Measurements from ENCODE around the gene HSPA6.
"Not testable (repeated sequence)": the region's sequence is repeated elsewhere in the genome, so short reads cannot be mapped to it uniquely, and the experiment has no call there.

Gene HSPA6

DNA sequence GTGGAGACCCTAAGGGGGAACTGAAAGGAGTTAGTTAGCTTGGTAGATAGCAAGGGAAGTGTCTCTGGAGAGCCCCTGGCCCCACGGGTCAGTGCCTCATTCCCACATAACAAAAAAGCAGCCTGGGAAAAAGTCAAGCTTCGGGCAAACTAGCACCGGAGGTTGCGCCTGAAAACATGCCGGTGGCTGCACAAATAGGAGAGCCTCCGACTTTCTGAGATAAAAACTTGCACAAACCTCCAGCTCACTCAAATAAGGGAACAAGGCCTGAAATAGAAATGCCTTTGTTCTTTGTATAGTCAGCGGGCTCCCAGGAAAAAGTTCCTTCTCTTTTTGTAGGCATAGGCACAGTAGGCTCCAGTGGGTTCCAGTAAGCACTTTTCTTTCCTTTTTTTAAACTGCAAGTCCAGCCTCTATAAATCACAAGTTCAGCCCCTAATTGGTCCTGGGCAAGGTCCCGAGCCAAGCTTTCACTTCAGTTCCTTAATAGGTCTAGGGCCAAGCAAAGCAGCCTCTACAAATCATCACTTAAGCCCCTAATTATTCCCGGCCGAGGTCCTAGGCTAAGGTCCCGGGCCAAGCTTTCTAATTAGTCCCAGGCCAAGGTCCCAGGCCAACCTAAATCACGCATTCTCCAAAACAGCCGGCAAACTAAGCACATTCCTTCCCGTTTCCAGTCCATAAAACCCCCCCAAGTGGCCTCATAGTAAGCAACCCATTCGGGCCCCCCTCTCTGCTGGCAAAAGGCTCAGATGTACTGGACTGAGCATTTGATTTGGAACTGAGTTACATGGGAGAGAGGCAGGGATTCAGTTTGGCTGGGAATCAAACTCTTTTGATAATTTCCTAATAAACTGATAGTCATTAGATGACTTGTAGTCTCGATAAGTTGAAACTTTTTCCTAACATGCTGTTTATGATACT lies 8.6 kb downstream of the HSPA6 start:
- not testable (repeated sequence) for DNase-seq (ENCODE audit: low read depth)

DNA sequence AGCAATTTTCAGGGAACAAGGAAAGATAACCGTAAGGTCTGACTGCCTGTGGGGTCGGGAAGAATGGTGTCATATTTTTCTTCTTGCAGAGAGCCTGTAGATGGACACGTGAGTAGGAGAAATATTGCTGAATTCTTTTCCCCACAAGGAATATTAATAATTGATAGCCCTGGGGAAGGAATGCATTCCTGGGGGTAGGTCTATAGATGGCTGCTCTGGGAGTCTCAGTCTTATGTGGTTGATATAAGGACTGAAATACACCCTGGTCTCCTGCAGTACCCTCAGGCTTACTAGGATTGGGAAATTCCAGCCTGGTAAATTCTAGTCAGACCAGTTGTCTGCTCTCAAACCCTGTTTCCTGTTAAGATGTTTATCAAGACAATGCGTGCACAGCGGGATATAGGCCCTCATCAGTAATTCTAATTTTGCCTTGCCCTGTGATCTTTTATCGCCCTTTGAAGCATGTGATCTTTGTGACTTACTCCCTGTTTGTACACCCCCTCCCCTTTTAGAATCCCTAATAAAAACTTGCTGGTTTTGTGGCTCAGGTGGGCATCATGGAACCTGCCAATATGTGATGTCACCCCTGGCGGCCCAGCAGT lies 12.8 kb downstream of the HSPA6 start:
- DNase-seq (ENCODE audit: low read depth): not testable (repeated sequence)

DNA sequence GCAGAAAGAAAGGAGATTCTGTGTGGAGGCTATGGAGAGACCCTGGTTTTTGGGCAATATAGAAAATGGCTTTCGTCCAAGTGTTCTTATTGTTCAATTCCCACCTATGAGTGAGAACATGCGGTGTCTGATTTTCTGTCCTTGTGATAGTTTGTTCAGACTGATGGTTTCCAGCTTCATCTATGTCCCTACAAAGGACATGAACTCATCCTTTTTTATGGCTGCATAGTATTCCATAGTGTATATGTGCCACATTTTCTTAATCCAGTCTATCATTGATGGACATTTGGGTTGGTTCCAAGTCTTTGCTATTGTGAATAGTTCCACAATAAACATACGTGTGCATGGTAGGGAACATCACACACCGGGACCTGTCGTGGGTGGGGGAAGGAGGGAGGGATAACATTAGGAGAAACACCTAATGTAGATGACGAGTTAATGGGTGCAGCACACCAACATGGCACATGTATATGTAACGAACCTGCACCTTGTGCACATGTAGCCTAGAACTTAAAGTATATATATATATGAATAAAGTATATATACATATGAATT lies 14.7 kb downstream of the HSPA6 start:
- DNase-seq (ENCODE audit: low read depth): not testable (repeated sequence)

DNA sequence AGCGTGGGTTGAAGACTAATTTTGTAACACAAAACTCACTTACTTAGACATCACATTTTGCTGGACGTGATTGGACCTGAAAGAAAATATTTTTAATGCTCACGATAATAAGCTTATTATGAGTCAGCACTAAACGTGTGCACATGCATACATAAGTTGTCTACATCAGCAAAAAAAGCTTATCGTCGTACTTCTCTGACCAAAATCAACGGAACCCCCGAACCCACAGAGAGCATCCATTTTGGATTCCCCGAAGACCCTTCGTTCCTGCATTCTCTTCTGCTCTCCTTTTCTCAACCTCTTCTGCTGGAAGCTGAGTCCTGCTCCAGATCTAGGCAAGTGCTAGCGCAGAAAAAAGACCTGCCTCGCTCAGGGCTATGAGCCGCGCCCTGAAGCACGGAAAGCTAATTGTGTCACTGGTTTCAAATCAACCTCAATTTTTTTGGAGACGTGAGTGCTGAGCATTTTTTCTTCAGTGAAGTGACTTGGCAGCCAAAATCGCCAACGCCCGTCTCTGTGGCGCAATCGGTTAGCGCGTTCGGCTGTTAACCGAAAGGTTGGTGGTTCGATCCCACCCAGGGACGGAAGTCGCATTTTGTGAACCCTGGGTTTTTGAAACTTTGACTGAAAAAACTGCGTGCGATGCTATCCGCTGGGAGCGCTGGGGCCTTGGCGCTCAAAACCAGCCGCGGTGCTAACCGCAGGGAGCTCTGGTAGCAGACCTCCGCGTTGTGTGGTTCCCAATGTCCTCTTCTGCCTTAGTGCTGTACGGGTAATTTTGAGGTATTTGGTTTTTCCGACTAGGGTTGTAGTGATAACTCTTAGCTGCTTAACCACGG lies 15.6 kb downstream of the HSPA6 start:
- peak; percentile 58 for DNase-seq (ENCODE audit: low read depth)

DNA sequence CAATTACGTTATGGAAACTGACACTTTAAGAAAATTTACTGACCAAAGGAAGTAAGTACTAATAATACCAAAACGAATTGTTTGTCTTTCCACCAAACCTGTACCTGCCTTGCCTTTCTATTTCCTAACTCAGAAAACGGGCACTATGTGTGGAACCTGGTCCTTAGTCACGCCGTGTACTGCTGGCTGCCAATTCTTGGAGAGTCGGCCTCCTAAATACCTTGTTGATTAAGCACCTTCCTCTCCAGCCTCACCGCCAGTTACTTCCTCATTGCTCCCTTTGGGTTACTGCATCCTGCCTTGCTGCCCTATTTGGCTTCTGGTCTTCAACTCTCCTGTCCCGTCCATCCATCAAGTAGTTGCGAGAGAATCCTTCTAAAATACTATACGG lies 16.2 kb downstream of the HSPA6 start:
- not testable (repeated sequence) for DNase-seq (ENCODE audit: low read depth)

DNA sequence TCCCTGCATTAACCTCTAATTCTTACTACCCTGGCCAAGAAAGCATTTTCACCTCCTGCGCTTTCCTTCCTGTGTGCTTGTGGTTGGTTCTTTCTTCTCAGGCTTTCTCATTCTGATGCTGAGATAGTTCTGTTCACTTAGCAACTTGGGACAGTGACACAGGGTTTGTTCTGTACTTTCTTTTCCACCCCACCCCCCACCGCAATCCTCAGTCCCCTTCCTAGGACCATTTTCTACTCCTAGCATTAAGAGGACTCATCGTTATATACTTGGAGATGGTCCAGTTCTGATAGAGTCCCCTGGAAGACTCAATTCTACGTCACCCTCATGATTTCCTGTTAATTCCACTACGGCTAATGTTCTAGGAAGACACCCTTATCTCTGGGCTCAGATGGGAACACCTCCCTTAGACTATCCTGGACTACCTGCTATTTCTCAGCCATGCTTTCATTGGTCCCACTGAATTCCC lies 17.8 kb downstream of the HSPA6 start:
- DNase-seq (ENCODE audit: low read depth): peak; percentile 32

DNA sequence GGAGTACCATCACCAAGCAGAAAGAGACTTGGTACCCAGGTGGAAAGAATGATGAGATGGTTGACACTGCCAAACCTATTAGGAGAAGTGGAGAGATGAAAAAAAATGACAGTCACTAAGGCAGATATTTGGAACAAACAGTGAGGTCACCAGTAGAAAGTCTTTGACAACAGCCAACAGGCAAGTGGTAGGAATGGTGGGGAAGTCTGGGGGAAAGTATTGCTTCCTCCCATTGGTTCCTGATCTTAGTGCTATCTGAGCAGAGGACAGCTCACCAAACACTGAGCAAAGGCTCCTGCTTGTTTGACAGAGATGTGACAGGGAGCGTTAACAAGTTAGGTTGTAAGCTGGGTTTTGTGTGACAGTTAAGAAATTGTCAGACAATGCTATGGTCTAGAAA lies 18.8 kb downstream of the HSPA6 start:
- DNase-seq (ENCODE audit: low read depth): not testable (repeated sequence)

DNA sequence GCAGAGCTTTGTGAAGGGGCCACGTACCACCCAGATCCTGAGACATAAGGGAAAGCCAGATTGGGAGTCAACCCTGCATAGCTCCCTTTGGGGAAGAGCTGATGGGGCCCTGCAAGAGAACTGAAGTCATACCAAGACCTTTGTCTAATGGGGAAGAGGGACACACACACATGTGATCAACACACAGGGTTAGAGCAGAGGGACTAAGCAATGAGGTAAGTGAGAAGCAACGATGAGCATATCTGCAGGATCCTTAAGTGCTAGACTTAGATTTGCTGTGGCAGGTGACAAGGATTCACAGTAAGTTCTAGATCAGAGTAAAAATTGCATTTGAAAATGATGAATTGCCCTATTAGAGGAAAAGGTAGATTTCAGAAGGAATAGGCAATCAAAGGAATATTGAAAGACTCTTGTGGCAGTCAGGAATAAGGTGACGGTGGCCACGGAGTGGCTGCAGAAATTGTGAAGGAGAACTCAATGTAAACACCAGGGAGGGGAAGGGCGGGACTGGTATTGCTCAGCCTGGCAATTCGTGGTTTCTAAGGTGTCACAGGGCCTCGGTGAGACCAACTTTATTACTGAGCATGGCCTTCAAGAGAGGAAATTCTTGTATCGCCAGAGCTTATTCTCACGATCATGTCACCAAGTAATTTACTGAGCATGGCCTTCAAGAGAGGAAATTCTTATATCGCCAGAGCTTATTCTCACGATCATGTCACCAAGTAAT lies 20.8 kb downstream of the HSPA6 start:
- not testable (repeated sequence) for DNase-seq (ENCODE audit: low read depth)

DNA sequence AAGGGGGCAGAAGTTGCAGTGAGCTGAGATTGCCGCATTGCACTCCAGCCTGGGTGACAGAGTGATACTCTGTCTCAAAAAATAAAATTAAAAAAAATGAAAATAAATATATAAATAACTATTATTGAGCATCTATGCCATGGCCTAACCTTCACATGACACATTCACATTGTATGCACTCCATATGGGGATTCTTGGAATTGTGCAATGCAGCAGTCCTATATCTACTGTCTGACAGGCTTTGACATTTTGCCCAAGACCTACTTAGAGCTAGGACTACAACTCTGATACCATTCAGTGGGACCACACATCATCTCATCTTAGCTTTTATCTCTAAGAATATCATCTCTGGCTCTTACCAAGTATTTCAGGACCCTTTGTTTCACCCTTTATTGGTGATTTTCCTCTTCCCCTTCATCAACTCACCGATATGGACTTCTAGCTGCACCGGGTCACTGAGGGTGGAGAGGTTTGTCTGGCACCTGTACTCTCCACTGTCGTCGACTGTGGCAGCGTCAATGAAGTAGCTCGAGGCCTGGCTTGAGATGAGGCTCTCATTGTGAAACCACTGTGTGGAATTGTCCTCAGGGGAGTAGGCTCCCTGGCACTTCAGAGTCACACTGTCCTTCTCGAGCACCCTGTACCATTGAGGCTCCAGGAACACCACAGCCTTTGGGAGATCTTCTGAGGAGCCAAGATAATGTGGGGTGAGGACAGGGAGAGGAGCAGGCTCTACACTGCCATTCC lies 23.8 kb downstream of the HSPA6 start:
- not testable (repeated sequence) for DNase-seq (ENCODE audit: low read depth)

DNA sequence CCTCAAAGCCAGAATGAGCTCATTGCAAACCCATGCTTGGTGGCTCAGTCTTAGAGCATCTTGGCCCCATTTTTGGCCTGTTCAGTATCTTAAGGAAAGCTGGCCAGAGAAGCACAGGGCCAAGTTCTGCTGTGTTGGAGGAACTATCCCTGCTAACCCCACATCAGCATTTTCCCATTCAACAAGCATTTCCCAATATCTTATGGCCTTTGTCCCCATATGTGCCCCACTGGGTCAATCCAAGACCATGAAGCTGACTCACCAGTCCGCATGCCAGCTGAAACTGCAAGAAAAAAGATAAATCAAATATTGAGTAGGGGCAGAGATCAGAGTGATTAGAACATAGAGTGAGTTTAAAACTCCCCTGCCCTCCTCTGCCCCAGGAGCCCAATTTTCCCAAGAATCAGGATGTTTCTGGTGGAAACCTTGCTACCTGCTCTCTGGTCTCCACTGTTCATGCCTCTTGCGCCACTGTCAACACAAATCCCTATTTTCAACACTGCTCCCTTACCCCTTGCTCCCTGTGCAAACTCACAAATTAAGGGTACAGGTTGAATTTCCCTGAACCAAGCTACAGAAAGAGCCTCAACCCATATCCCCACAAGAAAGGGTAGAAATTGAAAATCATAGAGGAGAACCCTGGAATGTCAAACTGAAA lies 24.5 kb downstream of the HSPA6 start:
- DNase-seq (ENCODE audit: low read depth): not testable (repeated sequence)

DNA sequence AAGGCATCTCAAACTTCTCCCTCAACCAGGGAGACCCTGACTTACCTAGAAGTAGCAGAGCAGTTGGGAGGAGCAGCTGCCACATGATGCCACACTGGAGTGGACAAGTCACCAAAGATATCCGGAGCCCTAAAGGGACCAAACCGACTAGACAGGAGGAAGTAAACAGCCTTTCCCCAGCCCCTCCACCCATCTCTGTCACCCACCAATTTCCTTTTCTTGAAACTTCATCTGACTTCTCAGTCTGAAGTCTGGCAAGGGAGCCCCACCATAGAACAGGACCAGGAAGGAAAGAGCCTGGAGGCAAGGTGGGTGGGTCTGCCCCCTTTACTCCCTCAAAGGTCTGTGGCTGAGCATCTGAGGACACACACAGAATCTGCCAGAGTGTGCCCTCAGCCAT lies 25.3 kb downstream of the HSPA6 start, which contains the start of gene FCGR3A:
Gene FCGR3A (minus strand): TSS at position 167 of the 400 bp plus-strand sequence. CDS start 82 bp downstream, at position 85.
- no peak for DNase-seq (ENCODE audit: low read depth)

DNA sequence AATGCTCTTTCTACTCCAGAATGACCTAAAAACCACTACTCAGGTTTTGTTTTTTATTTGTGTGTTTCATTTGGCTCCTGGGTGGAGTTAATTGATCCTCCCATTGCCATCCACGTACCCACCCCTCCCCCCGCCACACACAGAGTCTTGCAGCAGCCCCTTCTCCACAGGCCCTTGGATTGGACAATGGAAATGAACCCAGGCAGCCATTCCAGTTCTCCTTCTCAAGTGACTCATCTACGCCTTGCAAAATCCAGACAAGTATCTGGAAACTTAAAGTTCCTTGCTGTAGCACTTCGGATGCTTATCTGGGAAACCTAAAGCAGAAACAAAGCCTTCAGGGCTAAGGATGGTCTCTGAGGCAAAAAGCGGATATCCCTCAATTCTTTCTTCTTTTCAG lies 26.6 kb downstream of the HSPA6 start:
- not testable (repeated sequence) for DNase-seq (ENCODE audit: low read depth)

DNA sequence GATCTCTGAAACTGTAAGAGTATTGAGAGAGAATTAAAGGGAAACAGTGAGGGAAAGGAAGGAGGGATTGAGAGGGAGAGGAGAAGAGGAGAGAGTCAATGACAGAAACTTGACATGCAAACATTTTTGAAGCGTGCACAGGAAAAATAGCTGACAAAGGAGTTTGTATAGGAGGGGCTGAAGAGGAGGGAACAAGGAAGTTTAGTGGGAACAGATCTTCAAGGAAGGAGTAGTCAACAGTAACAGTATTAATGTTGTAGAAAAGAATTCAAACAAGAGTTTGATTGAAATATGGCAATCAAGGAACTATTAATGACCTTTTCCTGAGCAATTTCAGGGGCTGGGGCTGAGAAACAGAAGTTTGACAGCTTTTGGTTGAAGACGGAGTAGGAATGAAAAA lies 29.3 kb downstream of the HSPA6 start:
- not testable (repeated sequence) for DNase-seq (ENCODE audit: low read depth)

DNA sequence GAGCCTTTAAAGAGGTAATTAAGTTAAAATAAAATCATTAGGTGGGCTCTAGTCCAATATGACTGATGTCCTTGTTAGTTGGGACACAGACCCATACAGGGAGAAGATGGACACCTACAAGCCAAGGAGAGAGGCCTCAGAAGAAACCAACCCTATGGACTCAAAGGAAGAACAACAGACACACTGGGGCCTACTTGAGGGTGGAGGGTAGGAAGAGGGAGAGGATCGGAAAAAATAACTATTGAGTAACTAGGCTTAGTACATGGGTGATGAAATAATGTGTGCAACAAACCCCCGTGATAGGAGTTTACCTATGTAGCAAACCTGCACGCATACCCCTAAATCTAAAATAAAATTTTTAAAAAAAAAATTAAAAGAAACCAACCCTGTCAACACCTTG lies 30.0 kb downstream of the HSPA6 start:
- not testable (repeated sequence) for DNase-seq (ENCODE audit: low read depth)

DNA sequence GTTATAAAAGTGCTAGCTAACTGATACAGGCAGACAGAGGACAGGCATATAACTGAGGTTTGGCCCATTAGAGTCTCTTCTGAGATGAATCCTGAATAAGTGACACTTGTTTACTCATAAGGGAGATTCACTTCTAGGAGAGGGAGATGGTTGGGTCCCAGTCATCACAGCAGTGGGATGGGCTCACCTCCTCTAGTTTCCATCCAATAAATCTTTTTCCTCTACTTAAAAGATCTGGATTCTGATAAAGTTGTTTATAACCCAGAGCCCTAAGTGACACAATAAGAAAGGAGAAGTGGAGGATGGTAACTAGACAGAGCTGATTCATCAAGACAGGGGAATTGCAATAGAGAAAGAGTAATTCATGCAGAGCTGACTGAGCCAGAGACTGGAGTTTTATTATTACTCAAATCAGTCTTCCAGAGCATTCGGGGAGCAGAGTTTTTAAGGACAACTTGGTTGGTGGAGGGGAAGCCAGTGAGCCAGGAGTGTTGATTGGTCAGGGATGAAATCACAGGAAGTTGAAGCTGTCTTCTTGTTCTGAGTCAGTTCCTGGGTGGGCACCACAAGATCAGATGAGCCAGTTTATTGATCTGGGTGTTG lies 30.6 kb downstream of the HSPA6 start:
- not testable (repeated sequence) for DNase-seq (ENCODE audit: low read depth)

DNA sequence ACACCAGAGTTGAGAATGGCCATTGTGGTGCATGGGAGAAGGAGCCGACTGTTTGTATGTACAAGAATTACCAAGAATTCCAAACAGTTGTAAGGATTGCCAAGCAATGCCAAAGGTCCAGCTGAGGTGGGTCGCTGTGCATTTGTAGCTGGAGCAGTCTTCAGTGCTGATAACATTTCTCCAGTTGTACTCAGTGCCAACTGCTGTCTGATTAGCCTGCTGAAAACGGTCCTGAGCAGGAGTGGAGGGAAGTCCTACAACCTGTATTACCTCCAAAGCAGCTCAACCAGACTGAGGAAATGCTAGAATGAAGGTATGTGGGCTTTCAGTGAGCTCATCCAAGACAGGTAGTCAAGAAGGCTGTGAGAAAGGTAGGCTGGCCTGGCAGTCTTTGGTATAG lies 31.8 kb downstream of the HSPA6 start:
- not testable (repeated sequence) for DNase-seq (ENCODE audit: low read depth)

DNA sequence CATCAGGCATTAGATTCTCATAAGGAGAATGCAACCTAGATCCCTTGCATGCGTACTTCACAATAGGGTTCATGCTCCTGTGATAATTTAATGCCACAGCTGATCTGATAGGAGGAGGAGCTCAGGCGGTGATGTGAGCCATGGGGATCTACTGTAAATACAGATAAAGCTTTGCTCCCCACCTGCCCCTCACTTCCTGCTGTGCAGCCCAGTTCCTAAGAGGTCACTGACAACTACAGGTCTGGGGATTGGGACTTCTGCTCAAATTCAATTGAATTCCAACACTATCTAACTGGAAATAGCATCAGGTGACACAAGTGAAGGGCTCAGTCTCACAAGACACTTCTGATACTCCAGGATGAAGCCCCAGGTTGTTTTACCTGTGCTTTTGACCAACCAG lies 32.6 kb downstream of the HSPA6 start:
- not testable (repeated sequence) for DNase-seq (ENCODE audit: low read depth)

DNA sequence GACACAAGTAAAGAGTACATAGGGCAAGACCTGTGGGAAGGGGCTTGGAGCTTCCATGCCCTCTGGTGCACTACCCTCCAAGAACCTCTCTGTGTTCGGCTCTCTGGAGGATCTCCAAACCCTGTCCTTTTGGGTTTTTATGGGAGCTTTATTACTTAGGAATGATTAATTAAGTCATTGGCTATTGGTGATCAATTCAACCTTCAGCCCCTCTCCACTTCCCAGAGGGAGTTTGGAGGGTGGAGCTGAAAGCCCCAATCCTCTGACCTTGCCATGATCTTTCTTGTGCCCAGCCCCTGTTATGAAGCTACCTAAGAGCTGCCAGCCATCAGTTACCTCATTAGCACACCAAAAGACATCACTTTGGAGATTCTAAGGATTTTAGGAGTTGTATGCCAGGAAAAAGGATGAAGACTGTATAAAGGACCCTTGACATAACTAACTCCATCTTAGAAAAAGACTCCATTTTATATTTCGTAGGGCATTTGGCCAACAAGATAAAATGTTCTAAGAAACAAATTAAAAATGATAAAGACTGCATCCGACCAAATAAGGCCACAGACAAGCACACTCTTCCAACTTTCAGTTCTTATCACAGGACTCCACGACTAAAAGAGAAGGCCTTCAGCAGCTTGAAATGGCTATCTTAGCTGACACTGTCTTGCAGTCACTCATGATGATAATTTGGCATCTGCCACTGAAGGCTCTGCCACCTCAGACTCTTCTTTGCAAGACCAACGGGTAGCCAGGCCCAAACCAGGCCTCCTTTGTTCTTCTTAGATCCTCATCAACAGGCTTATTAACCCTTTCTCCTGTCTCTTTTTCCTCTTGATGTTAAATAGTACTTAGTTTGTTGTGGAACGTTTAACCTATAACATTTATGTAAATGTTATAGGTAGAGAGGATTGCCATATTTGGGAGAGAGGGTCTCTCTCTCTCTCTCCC lies 33.4 kb downstream of the HSPA6 start:
- DNase-seq (ENCODE audit: low read depth): not testable (repeated sequence)

Data from T-helper 22 cell (primary cell).